Measurements from ENCODE around the gene HLA-DRB1.

Gene HLA-DRB1

DNA sequence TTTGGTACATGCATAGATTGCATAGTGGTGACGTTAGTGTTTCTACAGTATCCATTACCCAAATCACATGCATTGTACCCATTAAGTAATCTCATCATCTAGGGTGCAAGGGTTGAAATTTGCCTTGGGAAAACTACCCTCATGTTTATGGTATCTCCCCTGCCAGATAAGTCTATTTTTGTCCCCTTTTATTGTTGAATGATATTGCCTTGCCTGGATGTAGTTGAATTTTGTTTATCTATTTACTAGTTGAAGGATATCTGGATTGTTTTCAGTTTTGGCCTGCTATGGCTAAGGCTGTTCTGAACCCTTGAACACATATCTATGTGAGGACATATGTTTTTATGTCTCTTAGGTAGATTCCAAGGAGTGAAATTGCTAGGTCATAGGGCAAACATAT lies 13.4 kb downstream of the HLA-DRB1 start:
- TF ChIP-seq CTCF (IDR thresholded peaks at IDR 0.05; ENCODE audit: insufficient read depth, low read depth, low read length, missing control alignments) = no peak
- no peak overlapping the region for H3K4me3 ChIP-seq (ENCODE audit: low read length)
- no peak for DNase-seq (ENCODE audit: low read depth)

GRCh38 chr6:32570363-32570905 lies 19.2 kb downstream of the HLA-DRB1 start:
- TF ChIP-seq CTCF (IDR thresholded peaks at IDR 0.05; ENCODE audit: insufficient read depth, low read depth, low read length, missing control alignments) = no peak
- DNase-seq (ENCODE audit: low read depth) = no peak
- no peak overlapping the region for H3K4me3 ChIP-seq (ENCODE audit: low read length)

DNA sequence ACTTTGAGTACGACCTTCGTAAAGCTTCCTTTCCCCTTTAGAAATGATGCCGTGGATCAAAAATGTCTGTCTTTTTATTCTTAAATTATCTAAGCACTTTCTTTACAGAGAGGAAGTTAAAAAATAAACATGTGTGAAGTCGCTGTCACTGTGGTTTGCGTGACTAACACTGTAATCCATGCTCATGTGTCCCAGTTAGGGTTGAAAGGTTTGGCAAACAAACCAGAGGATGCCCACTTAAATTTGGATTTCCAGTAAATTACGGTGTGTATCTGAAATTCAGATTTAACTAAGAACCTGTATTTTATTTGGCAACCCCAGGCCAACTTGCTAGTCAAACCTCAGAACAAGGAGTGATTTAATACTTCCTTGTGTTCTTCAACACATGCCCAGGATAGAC lies 21.1 kb downstream of the HLA-DRB1 start:
- DNase-seq (ENCODE audit: low read depth) = no peak
- H3K4me3 ChIP-seq (ENCODE audit: low read length) = no peak overlapping the region
- TF ChIP-seq CTCF (IDR thresholded peaks at IDR 0.05; ENCODE audit: insufficient read depth, low read depth, low read length, missing control alignments) = no peak

GRCh38 chr6:32566957-32567356 lies 22.7 kb downstream of the HLA-DRB1 start:
- no peak overlapping the region for H3K4me3 ChIP-seq (ENCODE audit: low read length)
- no peak for DNase-seq (ENCODE audit: low read depth)
- TF ChIP-seq CTCF (IDR thresholded peaks at IDR 0.05; ENCODE audit: insufficient read depth, low read depth, low read length, missing control alignments) = no peak

- no peak overlapping the region for H3K4me3 ChIP-seq (ENCODE audit: low read length)
- no peak for DNase-seq (ENCODE audit: low read depth)
- TF ChIP-seq CTCF (IDR thresholded peaks at IDR 0.05; ENCODE audit: insufficient read depth, low read depth, low read length, missing control alignments) = no peak
Observed at GRCh38 chr6:32565511-32565910, 24.1 kb downstream of the HLA-DRB1 start.

DNA sequence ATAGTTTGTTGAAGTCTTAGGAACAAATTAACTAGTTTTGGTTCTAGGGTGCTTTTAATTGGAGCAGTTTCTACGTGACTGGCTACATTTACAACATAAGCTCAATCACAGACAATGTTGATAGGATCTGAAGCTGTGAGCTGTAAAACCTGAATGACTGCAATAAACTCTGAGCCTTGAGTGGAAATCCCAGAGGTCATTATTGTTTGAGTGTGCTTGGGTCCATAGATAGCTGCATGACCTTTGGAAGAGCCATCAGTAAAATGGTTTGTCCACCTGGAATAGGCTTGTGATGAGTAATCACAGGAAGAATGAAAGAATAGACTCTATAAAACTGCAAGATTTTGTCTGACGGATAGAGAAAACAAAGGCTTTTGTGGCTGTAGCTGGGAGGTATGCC lies 26.7 kb downstream of the HLA-DRB1 start:
- no peak overlapping the region for H3K4me3 ChIP-seq (ENCODE audit: low read length)
- no peak for TF ChIP-seq CTCF (IDR thresholded peaks at IDR 0.05; ENCODE audit: insufficient read depth, low read depth, low read length, missing control alignments)
- no peak for DNase-seq (ENCODE audit: low read depth)

DNA sequence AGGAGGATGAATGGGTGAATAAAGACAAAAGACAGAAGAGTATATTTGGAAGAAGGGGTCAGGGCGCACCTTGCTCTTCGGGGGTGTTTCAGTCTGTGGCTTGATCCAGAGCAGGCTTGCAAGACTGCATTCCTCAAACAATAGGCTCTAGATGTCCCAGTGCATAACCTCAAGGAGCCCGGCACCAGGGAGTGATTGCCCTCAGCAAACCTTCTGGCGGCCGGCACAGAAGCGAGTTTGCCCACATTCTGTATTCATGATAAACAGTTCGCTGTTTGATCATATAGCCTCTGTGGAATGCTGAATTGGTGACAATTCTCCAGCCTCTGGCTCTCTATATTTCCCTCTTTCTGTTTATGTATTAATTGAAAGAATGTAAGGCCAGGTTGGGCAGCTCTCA lies 29.9 kb downstream of the HLA-DRB1 start:
- no peak for DNase-seq (ENCODE audit: low read depth)
- TF ChIP-seq CTCF (IDR thresholded peaks at IDR 0.05; ENCODE audit: insufficient read depth, low read depth, low read length, missing control alignments) = no peak
- no peak overlapping the region for H3K4me3 ChIP-seq (ENCODE audit: low read length)

Data from epithelial cell of esophagus (primary cell).